ENCODE results near the gene DMKN.

DNA sequence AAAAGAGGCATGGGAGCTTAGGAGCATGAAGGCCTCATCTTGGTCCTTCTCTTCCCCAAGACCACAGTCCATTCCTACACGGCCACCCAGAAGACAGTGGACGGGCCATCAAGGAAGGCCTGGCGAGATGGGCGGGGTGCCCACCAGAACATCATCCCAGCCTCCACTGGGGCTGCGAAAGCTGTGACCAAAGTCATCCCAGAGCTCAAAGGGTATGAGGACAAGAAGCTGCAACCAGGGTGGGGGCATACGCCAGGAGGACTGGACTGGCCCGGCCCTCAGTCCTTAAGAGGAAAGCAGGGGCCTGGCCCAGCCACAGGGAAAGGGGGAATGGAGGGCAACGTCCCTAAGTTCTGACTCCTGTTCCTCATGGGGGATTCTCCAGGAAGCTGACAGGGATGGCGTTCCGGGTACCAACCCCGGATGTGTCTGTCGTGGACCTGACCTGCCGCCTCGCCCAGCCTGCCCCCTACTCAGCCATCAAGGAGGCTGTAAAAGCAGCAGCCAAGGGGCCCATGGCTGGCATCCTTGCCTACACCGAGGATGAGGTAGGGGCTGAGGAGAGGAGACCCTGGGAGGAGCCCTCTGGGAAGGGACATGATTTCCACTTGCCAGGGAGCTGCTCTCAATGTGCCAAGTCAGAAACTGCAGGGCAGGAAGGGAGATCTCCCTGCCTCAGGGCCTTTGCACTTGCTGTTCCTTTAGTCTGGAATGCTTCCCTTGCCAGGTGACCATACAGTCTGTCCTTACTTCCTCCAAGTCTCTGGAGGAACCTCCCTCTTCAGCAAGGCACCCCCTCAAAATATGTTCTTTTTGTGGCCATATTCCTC is 30.0 kb upstream of the DMKN start:
- TF ChIP-seq, protein P1, sequence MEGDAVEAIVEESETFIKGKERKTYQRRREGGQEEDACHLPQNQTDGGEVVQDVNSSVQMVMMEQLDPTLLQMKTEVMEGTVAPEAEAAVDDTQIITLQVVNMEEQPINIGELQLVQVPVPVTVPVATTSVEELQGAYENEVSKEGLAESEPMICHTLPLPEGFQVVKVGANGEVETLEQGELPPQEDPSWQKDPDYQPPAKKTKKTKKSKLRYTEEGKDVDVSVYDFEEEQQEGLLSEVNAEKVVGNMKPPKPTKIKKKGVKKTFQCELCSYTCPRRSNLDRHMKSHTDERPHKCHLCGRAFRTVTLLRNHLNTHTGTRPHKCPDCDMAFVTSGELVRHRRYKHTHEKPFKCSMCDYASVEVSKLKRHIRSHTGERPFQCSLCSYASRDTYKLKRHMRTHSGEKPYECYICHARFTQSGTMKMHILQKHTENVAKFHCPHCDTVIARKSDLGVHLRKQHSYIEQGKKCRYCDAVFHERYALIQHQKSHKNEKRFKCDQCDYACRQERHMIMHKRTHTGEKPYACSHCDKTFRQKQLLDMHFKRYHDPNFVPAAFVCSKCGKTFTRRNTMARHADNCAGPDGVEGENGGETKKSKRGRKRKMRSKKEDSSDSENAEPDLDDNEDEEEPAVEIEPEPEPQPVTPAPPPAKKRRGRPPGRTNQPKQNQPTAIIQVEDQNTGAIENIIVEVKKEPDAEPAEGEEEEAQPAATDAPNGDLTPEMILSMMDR (IDR thresholded peaks at IDR 0.05), result no peak
- TF ChIP-seq POLR2A (IDR thresholded peaks at IDR 0.05), result no peak
